GM12891 (cell line): Measurements from ENCODE around the gene SPINK7. TPM values are rescaled to one million over a fixed set of nuclear protein-coding genes. Genes with fewer than 3 reads are reported as not detected.
"Not testable (repeated sequence)": the region's sequence is repeated elsewhere in the genome, so short reads cannot be mapped to it uniquely, and the experiment has no call there.

Experiments used
- DNase-seq: peaks from one replicate; pipeline ENCODE4 v3.0.0; 2011; ENCODE audit warnings: low spot score; ENCODE audit not compliant: insufficient read length
- FAIRE-seq: peaks from 2 replicates; lab custom pipeline; 2011; peaks lifted over from hg19 to GRCh38; lab: Jason Lieb, UNC
- PAX5 ChIP-seq: IDR thresholded peaks from 2 replicates; pipeline ENCODE4 v1.6.1; 2011; ENCODE audit warnings: low read length, moderate library complexity, mild to moderate bottlenecking; ENCODE audit not compliant: insufficient read depth, severe bottlenecking
- POLR2A ChIP-seq: IDR thresholded peaks from 2 replicates; pipeline ENCODE4 v1.6.1; 2011; ENCODE audit warnings: low read depth, low read length, control low read depth
- POLR2AphosphoS5 ChIP-seq: IDR thresholded peaks from 2 replicates; pipeline ENCODE4 v1.6.1; 2011; ENCODE audit warnings: low read depth, low read length, control low read depth
- POU2F2 ChIP-seq: IDR thresholded peaks from 2 replicates; pipeline ENCODE4 v1.6.1; 2011; ENCODE audit warnings: low read depth, mild to moderate bottlenecking, control low read depth, low read length, moderate library complexity
- SPI1 ChIP-seq: IDR thresholded peaks from 2 replicates; pipeline ENCODE4 v1.6.1; 2011; ENCODE audit warnings: low read depth, low read length, control low read depth
- TAF1 ChIP-seq: IDR thresholded peaks from 2 replicates; pipeline ENCODE4 v1.6.1; 2011; ENCODE audit warnings: low read depth, low read length, control low read depth
- polyA plus RNA-seq: library from polyadenylated mRNA; unstranded; fragments of >200 nt; gene quantifications from one replicate; pipeline ENCODE4 v1.2.1, GENCODE V29; 2012; ENCODE audit warnings: low read depth, missing spikeins, inconsistent platforms; ENCODE audit not compliant: missing spikeins

SPINK7 gene
- not detected for polyA plus RNA-seq

DNA sequence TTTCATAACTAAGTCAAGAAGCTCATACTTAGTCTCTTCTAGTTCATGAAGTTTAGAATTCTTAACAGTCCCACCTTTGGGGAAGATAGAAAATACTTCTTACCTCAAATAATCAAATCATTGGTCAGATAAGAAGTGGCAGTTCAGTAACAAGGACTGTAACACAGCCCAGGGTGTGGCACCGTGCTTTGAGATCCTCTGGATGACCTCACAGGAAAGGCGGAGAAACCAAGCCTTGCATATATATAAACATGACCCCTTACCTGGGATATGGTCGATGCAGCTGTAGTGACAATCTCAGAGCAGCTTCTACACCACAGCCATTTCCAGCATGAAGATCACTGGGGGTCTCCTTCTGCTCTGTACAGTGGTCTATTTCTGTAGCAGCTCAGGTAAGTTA is at the start of gene SPINK7:
SPINK7 (plus strand) TSS at position 271 of the 400 bp plus-strand sequence; CDS start at position 332, 61 bp downstream.
- FAIRE-seq, result no peak
- DNase-seq, result no peak
- no peak for TF ChIP-seq PAX5
- no peak for TF ChIP-seq SPI1
- TF ChIP-seq POU2F2, result no peak
- no peak for TF ChIP-seq POLR2AphosphoS5
- TF ChIP-seq TAF1, result no peak
- no peak for TF ChIP-seq POLR2A

DNA sequence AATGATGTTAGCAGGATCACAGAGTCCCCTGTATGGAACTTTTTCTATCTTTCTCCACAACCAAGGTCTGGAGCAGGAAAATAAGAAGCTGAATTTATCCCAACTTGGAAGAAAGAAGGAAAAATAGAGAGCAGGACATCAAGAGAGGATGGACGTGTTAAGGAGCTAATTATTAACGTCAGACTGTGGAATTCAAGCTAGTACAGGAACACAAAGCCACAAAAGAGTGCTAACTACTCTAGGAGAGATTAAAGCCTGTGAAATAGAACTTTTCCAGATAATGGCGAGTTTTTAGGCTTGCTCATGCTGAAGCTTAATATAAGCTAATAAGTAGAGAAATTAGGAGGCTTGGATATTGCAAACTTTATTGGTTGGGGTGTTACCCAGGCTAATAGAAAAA is 44.3 kb upstream of the SPINK7 start:
- no peak for TF ChIP-seq TAF1
- FAIRE-seq (no peak), DNase-seq (no peak)

DNA sequence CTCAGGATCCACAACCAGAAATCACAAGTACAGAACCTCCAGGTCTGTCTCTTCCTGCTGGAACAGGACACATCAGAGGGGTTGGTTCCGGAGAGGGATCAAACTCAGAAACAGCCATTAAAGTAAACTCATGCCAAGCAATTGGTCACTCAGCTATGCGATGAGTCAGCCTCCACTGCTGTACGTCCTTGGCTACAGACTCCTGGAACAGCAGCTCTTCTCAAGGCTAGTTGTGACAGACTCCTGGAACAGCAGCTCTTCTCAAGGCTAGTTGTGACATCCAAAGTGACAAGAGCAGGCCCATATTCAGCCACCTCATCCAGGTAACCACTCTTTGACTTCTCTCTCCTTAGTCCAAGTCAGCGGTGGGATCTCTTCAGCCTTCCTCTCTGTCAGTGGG is 43.7 kb upstream of the SPINK7 start, which contains the start of gene SPINK13:
SPINK13 (plus strand) TSS at position 229 of the 400 bp plus-strand sequence. CDS start 1,279 bp downstream, outside the sequence.
- TF ChIP-seq POLR2A (no peak), PAX5 (no peak), POLR2AphosphoS5 (no peak), TAF1 (no peak), POU2F2 (no peak)
- DNase-seq (no peak), FAIRE-seq (no peak)

DNA sequence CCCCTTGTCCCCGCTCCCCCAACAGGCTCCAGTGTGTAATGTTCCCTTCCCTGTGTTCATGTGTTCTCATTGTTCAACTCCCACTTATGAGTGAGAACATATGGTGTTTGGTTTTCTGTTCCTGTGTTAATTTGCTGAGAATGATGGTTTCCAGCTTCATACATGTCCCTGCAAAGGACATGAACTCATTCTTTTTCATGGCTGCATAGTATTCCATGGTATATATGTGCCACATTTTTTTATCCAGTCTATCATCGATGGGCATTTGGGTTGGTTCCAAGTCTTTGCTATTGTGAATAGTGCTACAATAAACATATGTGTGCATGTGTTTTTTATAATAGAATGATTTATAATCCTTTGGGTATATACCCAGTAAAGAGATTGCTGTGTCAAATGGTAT is 37.1 kb upstream of the SPINK7 start:
- FAIRE-seq, DNase-seq: not testable (repeated sequence)

DNA sequence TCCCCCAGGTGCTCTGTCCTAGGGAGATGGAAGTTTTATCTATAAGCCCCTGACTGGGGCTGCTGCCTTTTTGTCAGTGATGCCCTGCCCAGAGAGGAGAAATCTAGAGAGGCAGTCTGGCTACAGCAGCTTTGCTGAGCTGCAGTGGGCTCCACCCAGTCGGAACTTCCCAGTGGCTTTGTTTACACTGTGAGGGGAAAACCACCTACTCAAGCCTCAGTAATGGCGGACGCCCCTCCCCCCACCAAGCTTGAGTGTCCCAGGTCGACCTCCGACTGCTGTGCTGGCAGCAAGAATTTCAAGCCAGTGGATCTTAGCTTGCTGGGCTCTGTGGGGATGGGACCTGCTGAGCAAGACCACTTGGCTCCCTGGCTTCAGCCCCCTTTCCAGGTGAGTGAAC is 31.3 kb upstream of the SPINK7 start:
- DNase-seq, FAIRE-seq: not testable (repeated sequence)

DNA sequence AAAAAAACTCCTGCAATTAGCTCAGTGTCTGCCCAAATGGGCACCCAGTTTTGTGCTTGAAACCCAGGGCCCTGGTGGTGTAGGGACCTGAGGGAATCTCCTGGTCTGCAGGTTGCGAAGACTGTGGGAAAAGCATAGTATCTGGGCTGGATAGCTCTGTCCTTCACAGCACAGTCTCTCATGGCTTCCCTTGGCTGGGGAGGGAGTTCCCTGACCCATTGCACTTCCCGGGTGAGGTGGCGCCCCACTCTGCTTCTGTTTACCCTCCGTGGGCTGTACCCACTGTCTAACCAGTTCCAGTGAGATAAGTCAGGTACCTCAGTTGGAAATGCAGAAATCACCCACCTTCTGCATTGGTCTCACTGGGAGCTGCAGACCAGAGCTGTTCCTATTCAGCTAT is 30.9 kb upstream of the SPINK7 start:
- not testable (repeated sequence) for DNase-seq, FAIRE-seq

DNA sequence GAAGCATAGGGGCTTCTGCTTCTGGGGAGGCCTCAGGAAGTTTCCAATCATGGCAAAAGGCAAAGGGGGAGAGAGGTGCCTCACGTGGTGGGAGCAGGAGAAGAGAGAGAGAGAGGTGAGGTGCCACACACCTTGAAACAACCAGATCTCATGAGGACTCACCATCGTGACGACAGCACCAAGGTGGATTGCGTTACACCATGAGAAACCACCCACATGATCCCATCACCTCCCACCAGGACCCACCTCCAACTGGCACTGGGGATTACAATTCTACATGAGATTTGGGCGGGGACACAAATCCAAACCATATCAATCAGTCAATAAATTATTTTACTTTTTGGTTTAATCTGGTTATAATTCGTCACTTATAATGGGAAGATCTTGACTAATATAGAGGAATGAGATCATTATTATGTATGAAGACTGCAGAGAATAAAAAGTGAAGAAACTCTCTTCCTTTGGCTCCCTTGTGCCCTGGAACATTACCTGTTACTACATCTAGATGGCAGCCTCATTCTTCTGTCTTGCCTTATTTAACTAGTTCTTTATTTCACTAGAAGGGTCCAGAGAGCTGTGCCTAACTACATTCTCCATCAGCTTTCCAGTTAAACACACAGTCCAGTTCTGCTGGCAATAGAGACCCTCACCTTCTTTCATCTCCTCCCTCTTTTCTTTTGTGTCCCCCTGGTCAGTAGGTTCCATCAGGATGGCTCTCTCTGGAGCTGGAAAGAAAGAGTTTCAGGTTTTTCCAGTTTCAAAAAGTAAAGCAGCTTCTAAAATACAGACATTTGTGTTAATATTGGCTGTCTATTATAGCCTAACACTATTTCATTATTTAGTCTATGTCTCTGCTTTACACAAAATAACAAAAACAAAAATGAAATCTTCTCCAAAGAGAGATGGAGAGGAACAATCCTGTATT is 21.7 kb upstream of the SPINK7 start:
- DNase-seq (no peak), FAIRE-seq (no peak)
- TF ChIP-seq SPI1 (no peak), POLR2A (no peak), POU2F2 (no peak), PAX5 (no peak), TAF1 (no peak), POLR2AphosphoS5 (no peak)

DNA sequence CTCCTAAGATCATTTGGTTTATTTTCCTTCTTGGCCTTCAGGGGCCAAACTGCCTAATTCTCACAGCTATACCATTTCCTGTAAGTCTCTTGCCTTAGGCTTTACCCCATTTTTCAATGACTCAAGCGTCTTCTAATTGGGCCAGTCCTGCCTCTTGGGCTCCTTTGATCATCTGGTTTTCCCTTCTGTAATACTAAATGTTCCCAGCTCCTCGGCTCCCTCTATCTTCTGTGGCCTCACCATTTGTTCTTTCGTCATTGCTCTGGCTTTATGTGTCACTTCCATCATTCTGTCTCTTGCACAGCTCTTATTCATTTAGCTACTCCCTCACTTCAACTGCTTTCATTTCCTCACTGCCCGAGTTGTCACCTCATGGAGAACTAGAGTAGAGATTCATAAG is 14.5 kb upstream of the SPINK7 start:
- TF ChIP-seq POU2F2 (no peak), PAX5 (no peak), POLR2AphosphoS5 (no peak), SPI1 (no peak), POLR2A (no peak), TAF1 (no peak)
- no peak for FAIRE-seq
- no peak for DNase-seq

DNA sequence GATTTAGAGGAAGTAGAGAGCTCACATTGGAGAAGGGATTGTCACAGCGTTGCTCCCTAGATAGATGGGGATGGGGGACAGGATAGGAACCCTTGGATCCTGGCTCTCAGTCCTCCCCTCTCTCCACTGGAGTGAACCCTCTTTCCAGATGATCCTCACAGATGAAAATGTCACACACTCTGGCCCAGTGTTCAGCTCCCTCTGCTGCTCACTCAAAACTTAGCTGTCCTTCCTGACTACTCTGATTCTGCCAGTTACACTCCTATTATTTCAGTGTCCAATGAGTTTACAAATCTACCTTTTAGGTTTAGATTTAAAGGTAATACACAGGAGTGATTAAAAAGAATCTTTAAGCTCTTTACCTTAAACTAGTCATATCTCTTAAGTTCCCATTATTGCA is 5.8 kb upstream of the SPINK7 start:
- no peak for DNase-seq
- FAIRE-seq, result no peak
- no peak for TF ChIP-seq POU2F2
- no peak for TF ChIP-seq POLR2AphosphoS5
- no peak for TF ChIP-seq PAX5
- TF ChIP-seq TAF1, result no peak
- no peak for TF ChIP-seq POLR2A
- no peak for TF ChIP-seq SPI1

DNA sequence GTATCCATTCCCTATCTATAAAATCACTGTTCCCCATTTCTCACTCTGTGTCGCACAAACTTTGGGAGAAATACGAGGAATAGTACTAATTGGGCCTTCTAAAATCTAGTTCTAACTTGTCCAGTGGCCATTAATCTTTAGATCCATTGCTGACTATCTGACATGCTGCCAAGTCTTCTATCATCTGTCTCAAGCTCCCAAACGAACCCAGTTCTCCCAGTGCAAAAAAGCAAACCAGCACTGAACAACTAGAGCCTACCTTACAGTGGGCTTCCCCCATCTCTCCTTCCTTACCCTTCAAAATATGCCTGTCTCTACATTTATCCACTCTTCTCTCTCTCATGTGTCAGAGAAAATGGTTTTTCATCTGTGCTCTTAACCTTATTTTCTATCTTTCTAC is 3.2 kb upstream of the SPINK7 start:
- FAIRE-seq, result no peak

DNA sequence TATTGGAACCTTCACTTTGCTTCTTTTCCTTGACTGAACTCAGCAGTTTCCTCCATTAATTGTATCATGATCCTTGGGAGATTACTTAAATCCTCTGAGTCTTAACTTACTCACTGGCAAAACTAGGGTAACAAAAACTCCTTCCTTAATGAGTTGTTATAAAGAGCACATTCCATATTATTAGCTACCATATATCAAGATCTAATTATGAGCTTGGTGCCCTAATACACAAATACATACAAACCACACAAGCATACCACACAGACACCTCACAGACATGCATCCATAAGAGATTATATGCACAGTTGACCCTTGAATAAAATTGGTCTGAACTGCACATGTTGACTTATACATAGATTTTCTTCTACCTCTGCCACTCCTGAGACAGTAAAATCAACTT is 2.5 kb upstream of the SPINK7 start:
- TF ChIP-seq SPI1 (no peak), POLR2AphosphoS5 (no peak), PAX5 (no peak), TAF1 (no peak), POU2F2 (no peak), POLR2A (no peak)
- DNase-seq (no peak), FAIRE-seq (no peak)

More for the DNA sequence above, 3.2 kb upstream of the SPINK7 start:
- TF ChIP-seq PAX5, result no peak
- TF ChIP-seq POLR2A, result no peak
- no peak for TF ChIP-seq POU2F2
- no peak for TF ChIP-seq SPI1
- no peak for TF ChIP-seq TAF1
- TF ChIP-seq POLR2AphosphoS5, result no peak
- DNase-seq, result no peak

DNA sequence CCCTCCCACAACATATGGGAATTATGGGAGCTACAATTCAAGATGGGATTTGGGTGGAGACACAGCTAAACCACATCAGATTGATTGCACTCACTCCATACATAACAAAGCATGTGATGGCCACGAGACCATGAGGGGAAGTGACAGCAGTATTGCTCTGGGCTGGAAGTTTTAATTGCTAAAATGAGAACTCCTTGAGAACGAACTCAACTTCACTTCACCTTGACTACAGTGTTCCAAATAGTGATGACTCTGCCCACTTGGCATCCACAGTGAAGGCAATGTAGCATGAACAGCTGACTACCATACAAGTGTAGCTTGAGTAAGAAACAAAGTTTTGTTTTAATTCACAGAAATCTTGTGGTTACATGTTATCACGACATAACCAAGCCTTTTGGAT is 739 bp upstream of the SPINK7 start:
- DNase-seq, result no peak
- FAIRE-seq, result no peak
- TF ChIP-seq PAX5 (no peak), TAF1 (no peak), POLR2AphosphoS5 (no peak), POU2F2 (no peak), SPI1 (no peak), POLR2A (no peak)
